HG03558 (cell line): ENCODE results near the gene PTPRG.

Experiments used
- ATAC-seq: cut with Tn5 transposase; IDR thresholded peaks from one replicate; pipeline ENCODE4 v1.9.1; 2021; ENCODE audit warnings: moderate number of reproducible peaks; ENCODE audit not compliant: unreplicated experiment; ENCODE audit errors: extremely low read depth

The PTPRG gene

GRCh38 chr3:61780455-61781228, 219.3 kb downstream of the PTPRG start:
- ATAC-seq = no peak

- no peak for ATAC-seq
Measured at GRCh38 chr3:61783993-61784718, 222.8 kb downstream of the PTPRG start.

GRCh38 chr3:61788623-61789507, 227.5 kb downstream of the PTPRG start:
- ATAC-seq = no peak

- ATAC-seq = no peak
Measured at GRCh38 chr3:61789861-61790260, 228.5 kb downstream of the PTPRG start.

- no peak for ATAC-seq
Measured at GRCh38 chr3:61790411-61790810, 229.0 kb downstream of the PTPRG start.

- ATAC-seq = no peak
Measured at GRCh38 chr3:61793056-61793455, 231.7 kb downstream of the PTPRG start.

GRCh38 chr3:61793521-61793920, 232.2 kb downstream of the PTPRG start:
- no peak for ATAC-seq

- ATAC-seq = no peak
Measured at GRCh38 chr3:61794341-61794740, 233.0 kb downstream of the PTPRG start.

- ATAC-seq = no peak
Measured at GRCh38 chr3:61794961-61795360, 233.6 kb downstream of the PTPRG start.

GRCh38 chr3:61796088-61796680, 234.8 kb downstream of the PTPRG start:
- no peak for ATAC-seq

GRCh38 chr3:61796911-61797310, 235.5 kb downstream of the PTPRG start:
- no peak for ATAC-seq

GRCh38 chr3:61802772-61803171, 241.4 kb downstream of the PTPRG start:
- no peak for ATAC-seq

- ATAC-seq = no peak
Measured at GRCh38 chr3:61803983-61804382, 242.6 kb downstream of the PTPRG start.

- no peak for ATAC-seq
Measured at GRCh38 chr3:61804782-61805181, 243.4 kb downstream of the PTPRG start.

GRCh38 chr3:61805510-61806080, 244.2 kb downstream of the PTPRG start:
- ATAC-seq = no peak

GRCh38 chr3:61806810-61807209, 245.4 kb downstream of the PTPRG start:
- no peak for ATAC-seq

- ATAC-seq = no peak
Measured at GRCh38 chr3:61807865-61808276, 246.5 kb downstream of the PTPRG start.

- ATAC-seq = no peak
Measured at GRCh38 chr3:61808526-61808925, 247.2 kb downstream of the PTPRG start.

GRCh38 chr3:61808999-61809398, 247.6 kb downstream of the PTPRG start:
- ATAC-seq = no peak

- ATAC-seq = no peak
Measured at GRCh38 chr3:61809879-61810278, 248.5 kb downstream of the PTPRG start.
